Testis (tissue), 2 donors: Measurements from ENCODE around the gene NEU1.

Experiments
- CTCF ChIP-seq, 3 experiments: fragments of 450-650 bp in 2 of 3; fragments of 200-600 bp in 1 of 3; sonication (generic) in 1 of 3; IDR thresholded peaks; one replicate each; pipeline ENCODE4 v1.5.1; 2016 to 2019; ENCODE audit warnings: antibody characterized with exemption in 3 of 3, mild to moderate bottlenecking in 2 of 3, moderate library complexity in 1 of 3
- POLR2A ChIP-seq: fragments of 450-650 bp; IDR thresholded peaks from one replicate; pipeline ENCODE4 v1.6.1; 2017; ENCODE audit warnings: antibody characterized with exemption, mild to moderate bottlenecking, moderate library complexity

DNA sequence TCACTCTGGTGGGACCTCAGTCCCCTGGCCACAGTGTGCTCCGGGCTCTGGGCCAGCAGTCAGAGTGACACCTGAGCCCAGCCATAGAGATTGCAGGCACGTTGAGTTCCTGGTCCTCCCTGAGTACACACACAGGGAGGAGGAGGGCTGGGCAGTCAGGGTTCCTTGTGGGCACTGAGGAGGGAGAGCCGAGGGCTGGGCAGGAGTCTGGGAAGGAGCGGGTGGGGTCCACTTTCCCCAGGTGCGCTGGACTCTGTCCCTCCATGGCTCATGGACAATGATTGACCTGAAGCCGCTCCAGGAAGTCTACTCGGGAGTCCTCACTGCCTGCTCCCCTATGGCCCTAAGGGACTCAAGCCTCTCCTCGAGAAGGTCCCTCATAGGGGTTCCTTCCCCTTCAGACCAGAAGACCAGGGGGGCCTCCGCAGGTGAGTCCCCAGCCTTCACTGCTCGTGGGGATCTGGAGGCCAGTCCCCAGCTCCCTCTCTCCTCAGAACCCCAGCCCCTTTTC lies 15.1 kb upstream of the NEU1 start:
- no peak for TF ChIP-seq POLR2A
- no peak for TF ChIP-seq CTCF (IDR thresholded peaks at IDR 0.05)
